Hematopoietic multipotent progenitor cell treated with erythropoietin and hydrocortisone succinate and interleukin-3 and kit ligand, for 6 days (in vitro differentiated cells): ENCODE results near the gene NISCH.

Source experiments
- DNase-seq: peaks from one replicate; pipeline ENCODE4 v3.0.0-alpha.2; 2015

The NISCH gene

DNA sequence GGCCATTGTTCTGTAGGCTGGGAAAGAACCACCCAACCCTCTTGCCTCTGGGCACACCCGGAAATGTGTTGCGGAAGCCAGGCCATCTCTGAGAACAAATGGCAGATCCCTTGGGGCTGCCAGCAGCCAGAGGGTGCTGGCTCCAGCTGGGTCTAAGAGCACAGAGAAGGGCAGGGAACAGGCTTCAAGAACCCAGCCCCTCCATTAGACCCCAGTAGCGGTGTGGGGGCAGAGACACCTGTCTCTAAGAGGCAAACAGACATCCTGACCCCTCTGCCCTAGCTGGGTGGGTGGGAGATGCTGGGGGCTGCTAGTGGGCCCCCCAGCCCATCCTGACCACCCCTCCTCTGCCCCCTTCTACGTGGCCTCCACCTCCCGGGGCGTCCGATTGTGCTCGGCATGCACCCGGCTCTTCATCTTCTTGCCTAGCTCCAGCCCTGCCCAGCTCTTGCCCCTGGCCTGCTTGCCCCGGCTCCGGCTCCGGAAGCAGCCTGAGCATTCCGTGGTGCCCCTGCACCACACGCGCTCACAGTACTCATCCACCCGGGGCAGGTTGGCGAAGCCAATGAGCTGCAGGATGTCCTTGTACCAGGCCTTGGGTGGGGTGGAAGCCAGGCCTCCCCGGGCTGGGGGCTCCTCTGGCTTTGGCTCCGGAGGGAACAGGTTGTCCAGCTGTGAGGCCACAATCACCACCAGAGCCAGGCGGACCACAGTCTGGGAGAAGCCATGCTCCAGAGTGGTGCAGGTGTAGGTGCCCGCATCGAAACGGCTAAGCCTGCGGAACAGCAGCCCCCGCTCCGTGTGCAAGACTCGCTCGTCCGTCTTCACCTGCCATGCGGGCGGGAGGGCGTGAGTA is 19.9 kb upstream of the NISCH start:
- DNase-seq = no peak

DNA sequence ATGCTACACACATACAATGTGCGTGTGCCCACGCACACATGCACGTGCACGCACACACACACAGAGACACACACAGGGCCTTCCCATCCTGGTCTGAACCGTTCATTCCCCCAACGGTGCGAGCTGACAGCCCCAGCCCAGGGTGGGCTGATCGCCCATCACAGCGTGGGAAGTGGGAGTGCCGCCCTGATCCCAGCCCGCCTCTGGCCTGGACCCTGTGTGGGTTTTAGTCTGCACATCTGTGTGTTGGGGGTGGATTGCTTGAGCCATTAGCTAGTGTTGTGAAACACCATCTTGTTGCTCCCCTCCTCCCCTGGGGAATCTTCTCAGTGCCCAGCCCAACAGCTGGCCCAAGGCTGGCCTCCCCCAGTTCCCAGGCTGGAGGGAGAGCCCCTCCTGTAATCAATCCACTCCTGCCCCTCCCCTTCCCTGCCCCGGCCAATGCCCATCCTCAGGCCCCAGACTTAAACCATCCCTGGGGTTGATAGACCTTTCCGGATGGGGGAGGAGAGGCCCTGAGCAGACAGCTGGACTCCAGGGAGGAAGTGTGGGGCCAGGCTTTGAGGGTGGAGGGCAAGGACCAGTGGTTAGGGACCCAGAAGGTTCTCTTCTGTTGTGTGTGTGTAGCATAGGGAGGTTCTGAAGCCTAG is 18.8 kb upstream of the NISCH start:
- no peak for DNase-seq

DNA sequence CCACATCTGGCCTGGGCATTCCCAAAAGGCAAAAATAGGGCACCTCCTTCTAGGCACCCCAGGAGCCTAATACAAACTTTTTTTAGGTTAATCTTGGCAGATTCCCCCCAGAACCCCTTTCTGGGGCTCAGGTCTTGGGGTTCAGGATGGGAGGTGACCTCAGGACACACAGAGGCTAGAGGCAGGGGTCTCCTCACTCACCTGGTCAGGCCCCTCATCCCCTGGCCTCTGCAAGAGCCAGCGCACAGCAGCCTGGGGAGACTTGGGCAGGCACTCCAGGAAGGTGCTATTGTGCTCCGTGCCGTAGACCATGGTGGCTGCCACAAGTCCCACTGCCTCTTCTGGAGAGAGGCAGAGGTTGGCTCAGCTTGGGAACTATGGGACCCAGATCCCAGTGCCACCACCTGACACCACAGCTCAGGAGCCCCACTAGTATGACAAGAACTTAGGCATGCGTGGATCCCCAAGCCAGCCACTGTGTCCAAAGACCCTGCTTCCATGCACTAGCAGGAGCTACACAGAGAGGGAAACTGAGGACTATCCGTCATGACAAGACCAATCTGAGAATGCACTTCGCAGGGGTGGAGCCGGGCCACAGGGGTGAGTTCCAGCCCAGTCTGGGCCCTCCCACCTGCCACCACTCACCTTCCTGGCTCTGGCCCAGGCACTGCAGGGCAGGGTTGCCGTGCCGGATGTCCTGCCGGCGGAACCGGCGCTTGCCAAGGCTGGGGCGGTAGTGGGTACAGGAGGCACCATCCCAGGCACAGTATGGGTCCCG is 17.9 kb upstream of the NISCH start:
- DNase-seq = no peak

DNA sequence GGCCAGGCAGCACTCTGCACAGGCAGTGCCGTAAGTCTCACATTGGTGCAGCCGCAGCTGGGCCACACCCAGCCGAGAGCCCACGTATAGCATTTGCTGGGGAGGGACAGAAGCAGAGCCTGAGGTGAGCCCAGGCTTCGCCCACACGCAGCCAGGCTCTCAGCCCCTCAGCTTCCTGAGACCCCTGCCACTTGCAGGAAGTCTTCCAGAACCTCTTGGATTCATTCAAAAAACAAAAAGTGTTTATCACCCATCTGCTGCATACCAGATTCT is 17.4 kb upstream of the NISCH start:
- no peak for DNase-seq

DNA sequence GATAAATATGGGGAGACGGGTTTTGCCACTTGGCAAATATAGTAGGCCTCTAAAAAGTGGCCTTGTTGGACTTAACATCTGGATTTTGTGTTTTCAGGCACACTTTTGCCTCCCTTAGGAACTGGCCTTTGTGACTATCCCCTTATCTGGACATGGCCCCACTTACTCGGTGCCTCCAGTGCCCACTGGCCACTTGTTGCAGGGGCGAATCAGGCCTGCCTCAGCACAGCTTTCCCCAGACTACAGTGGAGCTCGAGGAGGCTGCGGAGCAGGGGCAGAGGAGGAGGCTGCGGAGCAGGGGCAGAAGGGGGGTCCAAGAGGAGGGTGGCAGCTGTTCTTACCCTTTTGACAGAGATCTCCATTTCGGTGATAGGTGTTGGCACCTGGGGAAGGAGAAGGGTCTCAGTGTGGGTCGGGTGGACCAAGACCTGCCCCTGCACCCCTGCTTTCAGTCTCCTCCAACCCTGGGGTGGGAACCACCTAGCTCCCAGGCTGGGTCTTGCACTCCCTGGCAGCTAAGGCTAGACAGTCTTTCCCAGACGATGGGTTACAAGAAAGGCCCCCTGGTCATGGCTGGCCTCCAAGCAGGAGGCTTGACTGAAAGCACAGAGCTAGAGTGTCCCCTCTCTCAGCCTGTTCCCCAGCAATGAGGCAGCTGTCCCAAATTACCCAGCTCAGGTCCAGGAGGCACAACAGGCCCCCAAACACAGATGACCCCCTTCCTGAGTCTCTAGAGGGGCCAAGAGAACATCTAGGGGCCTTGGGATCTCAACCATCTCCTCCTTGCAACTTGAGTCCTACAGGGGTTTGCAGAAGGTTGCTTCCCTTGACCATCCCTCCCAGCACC is 16.6 kb upstream of the NISCH start:
- DNase-seq = no peak

DNA sequence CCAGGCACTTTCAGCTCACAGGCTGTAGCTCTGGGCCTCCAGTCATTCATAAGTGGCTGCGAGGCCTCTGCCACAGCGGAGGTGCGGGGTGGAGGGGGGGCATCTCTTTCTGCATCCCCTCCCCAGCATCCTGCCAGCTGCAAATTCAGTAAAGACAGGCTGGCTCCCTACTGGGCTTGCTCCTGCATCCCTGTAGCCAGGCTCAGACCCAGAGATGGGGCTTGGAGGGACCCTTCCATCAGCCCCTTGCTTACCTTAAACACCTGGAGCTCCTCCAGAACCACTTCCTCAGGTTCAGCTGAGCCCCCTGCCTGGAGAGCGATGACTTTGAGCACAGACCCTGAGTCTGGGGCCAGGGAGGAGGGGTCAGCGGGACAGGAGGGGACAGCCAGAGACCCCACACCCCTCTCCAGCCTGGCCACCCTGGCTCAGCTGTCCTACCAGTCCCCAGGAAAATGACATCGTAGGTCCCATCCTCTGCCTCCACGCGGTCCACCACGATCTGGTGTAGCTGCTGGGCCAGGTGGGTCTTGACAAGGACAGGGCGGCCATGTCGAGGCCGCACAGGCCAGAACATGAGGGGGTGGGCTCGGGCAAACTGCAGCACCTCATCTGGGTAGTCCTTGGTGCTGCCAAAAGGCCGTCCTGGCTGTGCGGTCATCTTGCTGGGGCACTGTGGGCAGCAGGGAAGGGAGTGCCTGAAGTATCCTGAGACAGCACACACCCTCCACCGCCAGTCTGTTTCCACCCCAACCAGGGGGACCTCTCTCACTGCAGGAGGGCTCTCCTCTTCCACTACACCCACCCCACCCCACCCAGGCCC is 15.8 kb upstream of the NISCH start:
- no peak for DNase-seq

DNA sequence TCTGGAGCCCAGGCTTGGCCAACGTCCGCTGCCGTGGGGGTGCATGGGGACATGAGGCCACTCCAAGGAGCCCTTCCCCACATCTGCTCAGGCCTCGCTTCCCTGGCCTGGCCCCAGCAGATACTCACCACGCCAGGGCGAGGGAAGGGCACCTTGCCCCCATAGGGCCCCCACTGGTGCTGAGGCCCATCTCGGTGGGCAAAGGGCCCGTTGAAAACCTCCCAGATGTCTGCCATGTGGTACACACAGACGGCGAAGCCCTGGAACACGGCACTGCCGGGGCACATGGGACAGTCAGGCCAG is 15.2 kb upstream of the NISCH start:
- no peak for DNase-seq

DNA sequence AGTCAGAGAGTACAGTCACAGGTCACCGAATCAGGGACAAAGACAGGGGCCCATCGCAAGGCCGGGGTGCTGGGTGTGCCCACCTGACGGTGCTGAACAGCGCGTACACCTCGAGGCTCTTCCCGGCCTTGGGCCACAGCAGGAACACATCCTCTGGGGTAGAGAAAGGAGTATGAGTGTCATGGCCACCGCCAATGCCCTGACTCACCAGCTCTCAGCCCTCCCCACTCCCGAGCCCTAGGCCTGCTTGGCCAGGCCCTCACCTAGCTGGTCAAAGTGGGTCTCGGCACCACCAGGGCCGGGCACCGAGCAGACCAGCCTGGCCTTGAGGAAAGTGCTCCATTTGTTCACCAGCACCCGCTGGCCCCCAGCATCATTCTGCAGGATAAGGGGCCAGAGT is 14.7 kb upstream of the NISCH start:
- DNase-seq = no peak

DNA sequence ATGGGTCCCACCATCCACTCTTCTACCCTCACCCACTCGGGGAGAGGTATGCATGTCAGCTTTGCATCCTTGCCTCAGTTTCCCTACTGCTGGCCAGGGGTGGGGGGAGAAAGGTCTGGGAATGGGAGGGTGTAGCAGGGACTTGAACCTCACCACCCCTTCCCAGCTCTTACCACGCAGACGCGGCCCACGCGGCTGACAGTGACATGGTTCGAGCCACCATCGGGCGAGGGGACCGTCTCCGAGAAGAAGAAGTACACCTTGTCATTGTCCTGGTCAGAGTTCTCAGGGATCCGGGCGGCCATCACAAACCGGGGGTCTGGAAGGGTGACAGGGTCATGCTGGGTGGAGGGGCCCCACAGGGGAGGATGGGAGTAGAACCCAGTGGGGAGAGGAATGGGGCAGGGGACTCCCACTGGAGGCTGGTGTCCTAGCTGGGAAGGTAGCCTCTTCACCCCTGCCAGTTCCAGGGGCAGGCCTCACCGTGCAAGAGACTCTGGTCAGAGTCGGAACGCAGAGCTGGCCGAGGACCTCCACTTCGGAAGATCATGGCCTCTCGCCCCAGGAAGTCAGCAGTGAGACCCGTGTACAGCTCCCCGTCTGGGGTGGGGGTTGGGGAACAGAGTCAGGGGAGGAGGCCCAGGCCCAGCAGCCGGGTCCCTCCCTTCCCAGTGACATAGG is 14.2 kb upstream of the NISCH start:
- no peak for DNase-seq

DNA sequence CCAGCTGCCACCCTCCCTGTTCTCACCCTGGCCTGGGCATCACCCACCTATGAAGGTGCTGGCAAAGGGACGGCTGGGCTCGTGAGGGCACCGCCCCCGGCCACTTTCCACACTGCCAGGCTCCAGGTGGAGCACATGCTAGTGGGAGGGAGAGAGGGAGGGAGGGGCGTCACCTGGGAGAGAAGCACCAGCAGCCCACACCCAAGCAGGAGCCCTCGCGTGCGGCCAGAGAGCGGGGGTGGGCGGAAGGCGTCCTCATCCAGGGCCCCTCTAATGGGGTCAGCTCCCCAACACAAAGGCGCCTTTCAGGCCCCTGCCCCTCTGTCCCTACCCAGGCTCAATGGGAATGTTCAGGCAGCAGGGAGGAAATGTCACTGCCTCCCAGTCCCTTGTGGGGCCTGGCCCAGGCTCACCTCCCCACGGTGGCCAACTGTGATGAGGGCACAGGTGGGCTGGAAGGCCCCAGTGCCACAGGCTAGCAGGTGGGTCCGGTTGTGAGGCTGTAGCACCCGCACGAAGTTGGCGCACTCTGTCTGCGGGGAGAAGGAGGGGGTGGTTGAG is 13.6 kb upstream of the NISCH start:
- no peak for DNase-seq

DNA sequence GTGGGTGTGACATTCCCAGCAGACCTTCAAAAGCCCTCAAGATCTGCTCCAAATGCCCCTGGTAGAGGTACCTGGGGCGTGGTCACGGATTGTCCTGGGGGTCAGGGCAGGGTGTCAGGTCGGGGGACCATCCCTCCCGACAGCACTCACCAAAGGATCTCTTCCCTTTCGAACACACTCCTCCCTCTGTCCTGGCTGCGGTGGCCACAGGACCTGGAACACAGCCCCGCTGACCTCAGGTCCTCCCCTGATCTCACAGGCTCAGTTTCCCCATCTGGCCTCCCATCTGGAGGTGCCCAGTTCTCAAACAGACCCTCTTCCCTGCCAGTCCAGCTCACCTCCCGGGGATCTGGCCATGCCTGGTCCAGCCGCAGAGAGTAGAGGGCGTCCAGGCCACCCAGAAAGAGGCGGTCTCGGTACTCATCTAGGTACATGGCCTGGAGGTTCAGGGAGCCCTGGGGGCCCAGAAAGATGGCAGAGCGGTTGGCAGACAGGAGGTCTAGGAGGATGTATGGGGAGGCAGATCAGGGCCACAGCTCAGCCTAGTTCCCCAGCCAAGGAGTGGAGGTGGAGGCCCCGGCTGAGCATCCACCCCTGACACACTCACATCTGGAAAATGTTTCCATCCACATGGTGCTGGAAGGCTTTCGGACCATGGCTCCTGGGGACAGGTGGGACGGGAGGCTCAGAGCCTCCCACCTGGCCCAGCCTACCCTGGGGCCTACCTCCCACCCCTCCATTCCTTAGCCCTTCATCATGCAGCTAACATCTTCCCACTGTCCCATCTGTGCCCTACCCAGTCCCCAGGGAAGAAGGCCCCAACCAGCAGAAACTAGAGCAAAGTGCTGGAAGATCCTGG is 12.8 kb upstream of the NISCH start:
- DNase-seq = no peak

DNA sequence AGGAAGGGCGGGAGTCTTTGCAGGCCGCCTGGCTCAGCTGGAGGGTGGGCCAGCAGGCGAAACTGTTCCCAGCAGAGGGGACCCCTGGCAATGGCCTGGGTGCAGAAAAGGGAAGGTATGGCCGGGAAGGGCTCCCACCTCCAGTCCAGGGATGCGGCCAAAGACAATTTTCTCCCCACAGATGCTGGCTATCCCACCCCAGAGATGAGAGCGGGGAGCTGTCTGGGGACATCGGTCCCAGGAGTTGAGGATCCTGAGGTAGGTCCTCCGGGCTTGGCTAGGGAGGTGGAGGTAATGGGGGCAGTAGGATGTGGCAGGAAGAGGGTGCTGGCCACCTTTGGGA is 12.2 kb upstream of the NISCH start:
- DNase-seq = no peak

DNA sequence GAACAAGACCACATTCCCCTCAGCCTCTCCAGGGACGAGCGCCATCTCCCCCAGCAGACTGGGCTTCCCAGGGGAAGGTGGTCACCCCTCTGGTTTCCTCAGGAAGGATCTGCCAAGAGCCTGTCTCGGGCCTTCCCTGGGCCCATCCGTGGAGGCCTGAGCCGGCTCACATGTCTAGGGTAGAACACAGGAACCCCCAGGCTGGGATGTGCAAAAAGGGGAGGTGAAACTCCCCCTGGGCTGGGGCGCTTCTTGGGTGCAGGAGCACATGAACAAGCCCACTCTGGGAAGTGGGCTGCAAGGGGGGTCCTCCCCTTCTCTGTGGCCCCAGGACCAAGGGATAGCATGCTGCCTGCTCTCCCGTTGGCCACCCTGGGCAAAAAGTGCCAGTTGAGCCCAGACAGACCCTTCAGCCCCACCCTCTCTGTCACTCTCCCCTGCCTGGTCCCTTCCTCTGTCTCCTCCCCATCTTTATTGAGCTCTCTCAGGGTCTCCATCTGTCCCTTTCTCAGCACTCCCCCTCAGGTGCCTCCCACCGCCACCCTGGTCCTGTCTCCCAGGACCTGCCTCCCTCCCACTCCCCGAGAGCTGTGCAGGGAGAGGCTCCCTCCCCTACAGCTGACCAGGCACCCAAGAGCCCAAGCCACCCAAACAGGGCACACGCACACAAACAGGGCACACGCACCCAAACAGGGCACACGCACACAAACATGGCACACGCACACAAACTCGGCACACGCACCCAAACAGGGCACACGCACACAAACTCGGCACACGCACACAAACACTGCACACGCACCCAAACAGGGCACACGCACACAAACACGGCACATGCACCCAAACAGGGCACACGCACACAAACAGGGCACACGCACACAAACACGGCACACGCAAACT is 11.4 kb upstream of the NISCH start:
- no peak for DNase-seq

DNA sequence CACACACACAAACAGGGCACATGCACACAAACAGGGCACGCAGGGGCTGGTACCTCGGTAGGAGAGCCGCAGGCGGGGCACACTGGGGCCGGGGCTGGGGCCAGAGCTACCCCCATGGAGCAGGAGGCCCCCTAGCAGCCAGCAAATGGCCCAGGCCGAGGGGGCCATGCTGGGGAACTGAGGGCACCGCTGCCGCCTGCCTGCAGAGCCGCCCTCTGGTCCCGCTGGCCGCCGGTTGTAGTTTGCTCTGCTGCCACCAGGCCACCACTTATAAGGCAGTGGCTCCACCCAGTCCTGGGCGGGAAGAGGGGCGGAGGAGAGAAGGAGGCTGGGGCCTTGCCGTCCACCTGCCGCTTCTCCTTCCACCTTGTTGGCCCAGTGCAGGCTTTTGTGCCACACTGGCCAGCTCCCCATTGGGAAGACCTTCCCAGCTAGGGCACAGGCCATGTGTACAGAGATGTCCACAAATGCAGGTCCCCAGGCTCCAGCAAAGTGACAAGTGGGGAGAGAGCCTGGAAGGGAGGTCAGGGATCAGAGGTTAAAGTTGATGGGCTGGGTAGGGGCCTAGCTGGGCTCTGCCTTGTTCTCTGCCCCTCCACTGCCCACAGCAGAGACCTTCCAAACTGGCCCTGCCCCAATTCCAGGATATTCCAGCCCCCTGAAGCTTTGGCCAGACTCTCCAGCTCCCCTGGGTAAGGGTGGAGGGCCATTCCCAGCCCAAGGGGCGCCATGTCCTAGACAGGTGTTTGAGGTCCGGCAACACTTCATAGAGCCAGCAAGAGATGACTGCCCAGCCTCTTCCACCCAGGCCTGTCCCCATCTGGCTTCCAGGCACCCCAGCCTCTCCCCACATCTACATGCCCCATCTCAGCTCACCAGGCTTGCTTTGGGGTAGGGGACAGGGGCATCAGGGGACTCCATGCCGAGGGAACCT is 10.3 kb upstream of the NISCH start, which contains the start of gene SEMA3G:
Gene SEMA3G (minus strand): TSS at position 244 of the 934 bp plus-strand sequence. CDS start 76 bp downstream, at position 168.
- peak; percentile 95 for DNase-seq

DNA sequence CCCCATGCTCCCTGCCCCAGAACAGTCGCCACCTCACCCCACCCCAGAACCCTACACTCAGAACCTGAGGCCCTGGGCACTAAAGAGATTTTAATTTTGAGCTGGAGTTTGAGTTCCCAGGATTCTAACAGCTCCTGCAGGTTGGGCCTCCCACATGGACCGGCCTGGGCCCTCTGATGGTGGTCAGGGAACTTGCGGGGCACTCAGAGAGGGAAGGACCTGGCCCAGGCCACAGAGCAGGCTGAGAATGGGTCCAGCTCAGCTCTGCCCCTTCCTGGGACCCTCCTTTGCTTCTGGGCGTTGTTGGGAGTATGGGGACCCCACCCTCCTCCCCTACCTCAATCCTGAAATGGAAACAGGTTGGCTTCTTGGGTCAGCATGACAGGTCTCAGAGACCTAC is 9.4 kb upstream of the NISCH start:
- DNase-seq = no peak

DNA sequence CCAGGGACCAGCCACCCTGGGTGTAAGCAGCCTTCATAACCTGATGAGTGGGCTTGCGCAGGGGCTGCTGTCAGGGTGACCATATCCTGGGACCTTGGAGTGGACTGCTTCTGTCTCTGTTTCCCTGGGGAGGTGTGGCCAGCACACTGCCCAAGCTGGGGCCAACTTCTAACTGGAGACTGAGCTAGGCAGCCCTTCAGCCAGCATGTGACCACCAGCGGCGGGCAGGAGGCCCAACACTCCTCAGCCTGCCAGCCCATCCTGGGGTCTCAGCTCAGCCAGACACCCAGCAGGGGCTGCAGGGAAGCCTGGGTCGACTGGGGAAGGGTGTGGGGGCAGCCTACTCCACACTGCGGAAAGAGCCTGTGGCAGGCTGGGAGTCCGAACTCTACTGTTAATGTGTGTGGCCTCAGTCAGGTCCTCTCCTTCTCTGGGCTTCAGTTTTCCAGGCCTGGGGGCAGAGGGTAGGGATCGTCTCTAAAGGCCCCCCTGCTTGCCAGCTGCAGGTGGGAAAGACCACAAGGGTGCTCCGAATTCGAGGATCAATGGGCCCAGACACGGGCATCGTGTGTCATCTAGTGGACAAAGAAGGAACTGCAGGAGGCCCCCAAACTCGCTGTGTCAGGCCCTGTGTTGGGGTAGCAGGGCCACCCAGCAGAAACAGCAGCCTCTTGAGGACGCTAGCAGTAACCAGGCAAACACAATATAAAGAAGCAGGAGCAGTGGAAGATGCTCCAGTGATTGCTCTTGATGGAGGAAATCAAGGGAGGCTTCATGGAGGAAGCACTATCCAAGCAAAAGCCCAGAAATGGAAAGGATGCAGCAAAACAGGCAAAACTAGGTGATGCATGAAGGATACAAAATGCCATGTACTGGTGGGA is 8.5 kb upstream of the NISCH start:
- DNase-seq = peak; percentile 90
